Endodermal cell (in vitro differentiated cells): ENCODE data around the gene CACNA1H. TPM values are rescaled to one million over a fixed set of nuclear protein-coding genes. Genes with fewer than 3 reads are reported as not detected.

Experiments used
- DNase-seq: peaks from one replicate; pipeline ENCODE4 v3.0.0-alpha.2; 2017
- H3K27ac ChIP-seq: 2 replicates; pipeline ENCODE4 v1.5.1; 2013; ENCODE audit warnings: mild to moderate bottlenecking, low read depth, low read length, moderate library complexity
- H3K27me3 ChIP-seq: 2 replicates; pipeline ENCODE4 v1.6.1; 2013; ENCODE audit warnings: mild to moderate bottlenecking, low read length, moderate library complexity; ENCODE audit not compliant: insufficient read depth, control insufficient read depth, poor library complexity, severe bottlenecking
- H3K36me3 ChIP-seq: 2 replicates; pipeline ENCODE4 v1.7.0; 2013; ENCODE audit warnings: mild to moderate bottlenecking, low read length, moderate library complexity; ENCODE audit not compliant: control insufficient read depth, insufficient read depth
- H3K4me1 ChIP-seq: one replicate; pipeline ENCODE4 v1.7.0; 2013; ENCODE audit warnings: low read length; ENCODE audit not compliant: control insufficient read depth, insufficient read depth
- H3K4me3 ChIP-seq: 2 replicates; pipeline ENCODE4 v1.5.1; 2013; ENCODE audit warnings: mild to moderate bottlenecking, low read length, moderate library complexity
- H3K9ac ChIP-seq: 2 replicates; pipeline ENCODE4 v1.6.1; 2013; ENCODE audit warnings: mild to moderate bottlenecking, low read length, moderate library complexity; ENCODE audit not compliant: poor library complexity, severe bottlenecking; ENCODE audit errors: extremely low read depth
- H3K9me3 ChIP-seq: 2 replicates; pipeline ENCODE4 v1.6.1; 2013; ENCODE audit warnings: mild to moderate bottlenecking, low read length, moderate library complexity; ENCODE audit not compliant: control insufficient read depth
- H3K27ac Mint-ChIP-seq: 2 replicates; pipeline ENCODE4 v1.8.0; 2020; ENCODE audit warnings: mixed read lengths
- H3K27me3 Mint-ChIP-seq: 2 replicates; pipeline ENCODE4 v1.8.0; 2021; ENCODE audit warnings: mild to moderate bottlenecking, mixed read lengths; ENCODE audit not compliant: insufficient read depth
- H3K36me3 Mint-ChIP-seq: 2 replicates; pipeline ENCODE4 v1.8.0; 2020; ENCODE audit warnings: low read depth, mixed read lengths
- H3K4me1 Mint-ChIP-seq: 2 replicates; pipeline ENCODE4 v1.8.0; 2020; ENCODE audit warnings: mixed read lengths
- H3K4me3 Mint-ChIP-seq: 2 replicates; pipeline ENCODE4 v1.8.0; 2020; ENCODE audit warnings: mild to moderate bottlenecking, moderate library complexity, mixed read lengths
- H3K9me3 Mint-ChIP-seq: 2 replicates; pipeline ENCODE4 v1.8.0; 2020; ENCODE audit warnings: mild to moderate bottlenecking, mixed read lengths
- WGBS, 2 experiments: methylation state at CpG; one replicate each; pipeline versions ENCODE4 v1.1.5 to v1.1.7; 2013; ENCODE audit warnings: missing lambda C conversion rate in 2 of 2, mixed read lengths in 1 of 2; ENCODE audit not compliant: insufficient coverage in 1 of 2, insufficient read length in 1 of 2; 5-methylcytosine and 5-hydroxymethylcytosine counted together
- total RNA-seq, 2 donors: library from RNA; stranded (reverse); fragmentation: NEBNext Ultra II Directional in 1 of 2; extraction: Animal tissue kit (Norgen Biotek cat#: 25700) in 1 of 2; gene quantifications; 2 replicates in 1 of 2; 3 replicates in 1 of 2; pipeline ENCODE4 v1.2.1, GENCODE V29; 2021
- TF ChIP-seq, protein P1 (sequence below): fragments of 200-600 bp; sonication (generic); conservative IDR thresholded peaks from 2 replicates; pipeline ENCODE4 v1.5.0; 2021; ENCODE audit warnings: antibody characterized with exemption, mild to moderate bottlenecking

CACNA1H gene
- total RNA-seq, 2 donors from 2014 or later = 31.6 to 45.0 TPM

DNA sequence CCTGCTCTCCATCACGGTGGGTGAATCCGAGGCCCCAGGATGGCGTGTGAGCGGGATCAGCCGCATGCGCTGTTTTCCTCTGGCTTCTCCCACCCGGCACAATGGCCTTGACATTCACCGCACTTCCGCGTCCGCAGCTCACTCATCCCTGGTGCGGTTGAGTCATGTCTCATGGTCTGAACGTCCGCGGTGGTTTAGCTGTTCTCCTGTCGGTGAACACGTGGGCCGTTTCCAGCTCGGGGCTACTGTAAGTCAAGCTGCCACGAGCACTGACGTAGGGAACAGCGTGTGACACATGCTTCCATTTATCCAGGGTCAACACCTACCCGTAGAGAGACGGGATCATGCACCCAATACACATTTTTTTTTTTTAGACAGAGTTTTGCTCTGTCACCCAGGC is 15.3 kb upstream of the CACNA1H start:
- Histone ChIP-seq H3K27me3 (no peaks in the 10 kb centered on the region), H3K9ac (no peak overlapping the region), H3K4me1 (no peaks in the 10 kb centered on the region), H3K9me3 (no peaks in the 10 kb centered on the region), H3K36me3 (no peaks in the 10 kb centered on the region), H3K27ac (no peak overlapping the region), H3K4me3 (no peak overlapping the region)
- Mint-ChIP-seq H3K27ac (no peak overlapping the region), H3K36me3 (no peaks in the 10 kb centered on the region), H3K4me3 (no peak overlapping the region), H3K4me1 (no peaks in the 10 kb centered on the region), H3K9me3 (no peaks in the 10 kb centered on the region), H3K27me3 (peaks cover 10% of the 10 kb centered on the region)
- TF ChIP-seq, protein P1, sequence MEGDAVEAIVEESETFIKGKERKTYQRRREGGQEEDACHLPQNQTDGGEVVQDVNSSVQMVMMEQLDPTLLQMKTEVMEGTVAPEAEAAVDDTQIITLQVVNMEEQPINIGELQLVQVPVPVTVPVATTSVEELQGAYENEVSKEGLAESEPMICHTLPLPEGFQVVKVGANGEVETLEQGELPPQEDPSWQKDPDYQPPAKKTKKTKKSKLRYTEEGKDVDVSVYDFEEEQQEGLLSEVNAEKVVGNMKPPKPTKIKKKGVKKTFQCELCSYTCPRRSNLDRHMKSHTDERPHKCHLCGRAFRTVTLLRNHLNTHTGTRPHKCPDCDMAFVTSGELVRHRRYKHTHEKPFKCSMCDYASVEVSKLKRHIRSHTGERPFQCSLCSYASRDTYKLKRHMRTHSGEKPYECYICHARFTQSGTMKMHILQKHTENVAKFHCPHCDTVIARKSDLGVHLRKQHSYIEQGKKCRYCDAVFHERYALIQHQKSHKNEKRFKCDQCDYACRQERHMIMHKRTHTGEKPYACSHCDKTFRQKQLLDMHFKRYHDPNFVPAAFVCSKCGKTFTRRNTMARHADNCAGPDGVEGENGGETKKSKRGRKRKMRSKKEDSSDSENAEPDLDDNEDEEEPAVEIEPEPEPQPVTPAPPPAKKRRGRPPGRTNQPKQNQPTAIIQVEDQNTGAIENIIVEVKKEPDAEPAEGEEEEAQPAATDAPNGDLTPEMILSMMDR = no peak
- 87% methylated on average over 21 to 24 of the region's 24 CpGs for WGBS, 2 experiments
- no peak for DNase-seq

DNA sequence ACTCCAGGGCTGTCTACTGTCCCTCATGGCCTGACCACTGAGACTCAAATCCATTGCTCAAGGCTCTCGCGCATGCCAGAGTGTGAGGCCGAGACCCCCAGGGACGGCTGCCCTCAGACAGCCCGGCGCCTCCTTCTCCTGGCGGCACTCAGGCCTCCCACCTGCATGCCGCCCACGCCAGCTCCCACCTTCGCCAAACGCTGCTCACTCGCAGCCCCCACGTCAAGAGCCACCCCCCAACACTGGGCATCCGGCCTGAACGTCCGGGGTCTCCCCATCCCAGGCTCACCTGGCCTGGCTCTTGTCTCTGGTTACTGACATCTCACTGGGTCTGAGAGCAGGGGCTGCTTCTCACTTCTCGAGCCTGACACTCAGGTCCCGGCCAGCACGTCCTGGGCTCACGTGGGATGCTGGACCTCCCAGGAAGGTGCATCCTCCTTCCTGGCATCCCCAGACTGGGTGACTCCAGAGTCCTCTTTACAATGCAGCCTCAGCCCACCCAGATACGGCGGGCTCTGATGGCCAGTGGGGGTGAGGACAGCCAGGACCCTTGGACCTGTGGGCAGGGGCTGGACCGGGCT is 12.2 kb upstream of the CACNA1H start:
- no peak overlapping the region for H3K27ac ChIP-seq
- no peaks in the 10 kb centered on the region for H3K9me3 Mint-ChIP-seq
- H3K9me3 ChIP-seq = no peaks in the 10 kb centered on the region
- H3K36me3 Mint-ChIP-seq = no peaks in the 10 kb centered on the region
- peaks cover 3% of the 10 kb centered on the region for H3K4me1 ChIP-seq
- H3K4me3 ChIP-seq = no peak overlapping the region
- no peak for DNase-seq
- no peaks in the 10 kb centered on the region for H3K4me1 Mint-ChIP-seq
- WGBS, 2 experiments = 88% methylated on average over 14 to 23 of the region's 23 CpGs
- no peak overlapping the region for H3K4me3 Mint-ChIP-seq
- TF ChIP-seq, protein P1 = no peak
- peaks cover 13% of the 10 kb centered on the region for H3K27me3 Mint-ChIP-seq
- no peak overlapping the region for H3K9ac ChIP-seq
- H3K27me3 ChIP-seq = no peaks in the 10 kb centered on the region
- H3K36me3 ChIP-seq = no peaks in the 10 kb centered on the region
- H3K27ac Mint-ChIP-seq = no peak overlapping the region

DNA sequence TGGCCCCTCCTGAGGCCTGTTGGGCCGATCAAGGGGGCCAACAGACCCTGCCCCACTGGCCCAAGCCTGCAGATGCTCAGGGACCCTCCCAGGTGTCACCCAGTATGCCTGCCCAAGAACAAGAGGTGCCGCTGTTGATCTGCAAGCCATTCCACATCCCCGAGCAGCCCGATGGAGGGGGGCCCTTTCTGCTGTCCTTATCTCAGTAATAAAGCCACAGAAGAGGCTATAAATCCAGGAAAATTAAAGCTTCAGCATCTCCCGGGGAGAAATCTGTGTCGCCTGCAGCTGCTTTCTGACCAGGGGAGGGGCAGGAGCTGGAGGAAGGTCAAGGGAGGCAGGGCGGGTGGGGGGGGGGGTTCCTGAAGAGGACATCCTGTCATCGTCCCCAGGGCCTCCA is 11.7 kb upstream of the CACNA1H start:
- H3K27me3 Mint-ChIP-seq = peaks cover 13% of the 10 kb centered on the region
- Histone ChIP-seq H3K36me3 (no peaks in the 10 kb centered on the region), H3K9me3 (no peaks in the 10 kb centered on the region), H3K27ac (no peak overlapping the region), H3K4me1 (peaks cover 3% of the 10 kb centered on the region), H3K9ac (no peak overlapping the region), H3K27me3 (no peaks in the 10 kb centered on the region), H3K4me3 (no peak overlapping the region)
- DNase-seq = no peak
- no peaks in the 10 kb centered on the region for H3K4me1 Mint-ChIP-seq
- H3K4me3 Mint-ChIP-seq = no peak overlapping the region
- H3K27ac Mint-ChIP-seq = no peak overlapping the region
- no peaks in the 10 kb centered on the region for H3K36me3 Mint-ChIP-seq
- TF ChIP-seq, protein P1 = no peak
- WGBS, 2 experiments = 91 to 100% methylated on average over 1 to 7 of the region's 8 CpGs
- no peaks in the 10 kb centered on the region for H3K9me3 Mint-ChIP-seq
